ENCODE measurements around the gene AUTS2.
A peak's percentile ranks its signal among the peaks of the same experiment; 100 is the strongest.

Gene AUTS2

GRCh38 chr7:70500261-70500660, 902.0 kb downstream of the AUTS2 start:
- Histone ChIP-seq H4K5ac (ENCODE audit: low read length) (no peak overlapping the region), H2BK5ac (ENCODE audit: low read length) (no peak overlapping the region), H2BK15ac (replicated peaks; ENCODE audit: low read depth) (no peak overlapping the region), H3K56ac (ENCODE audit: low read length) (no peak overlapping the region), H3K4ac (ENCODE audit: low read depth, low read length) (no peak overlapping the region), H3K4me2 (ENCODE audit: low read length) (no peak overlapping the region), H4K8ac (ENCODE audit: low read depth, low read length) (no peak overlapping the region), H3K4me1 (ENCODE audit: control insufficient read depth, low read depth, low read length) (no peaks in the 10 kb centered on the region), H3K79me2 (ENCODE audit: control insufficient read depth, insufficient read depth, low read length) (no peaks in the 10 kb centered on the region), H2AK5ac (ENCODE audit: low read length) (no peak overlapping the region), H3K27ac (ENCODE audit: low read depth, low read length) (no peak overlapping the region), H3K4me3 (ENCODE audit: low read length) (no peak overlapping the region), H3K18ac (ENCODE audit: low read length) (no peak overlapping the region), H3K79me1 (ENCODE audit: low read length) (no peaks in the 10 kb centered on the region), H3K36me3 (ENCODE audit: control insufficient read depth, insufficient read depth, low read length) (no peaks in the 10 kb centered on the region), H2BK120ac (ENCODE audit: low read depth, low read length) (no peak overlapping the region), H3K9ac (ENCODE audit: low read length) (no peak overlapping the region), H3K23ac (ENCODE audit: low read length) (no peak overlapping the region), H3K27me3 (ENCODE audit: insufficient read depth, low read length, poor library complexity) (no peaks in the 10 kb centered on the region)
- DNase-seq, result no peak
- WGBS (ENCODE audit: extremely low coverage, insufficient coverage, low lambda C conversion rate), result no CpG with 5 or more reads among the region's 7 CpGs

- Histone ChIP-seq H3K4me1 (ENCODE audit: control insufficient read depth, low read depth, low read length) (no peaks in the 10 kb centered on the region), H2BK15ac (replicated peaks; ENCODE audit: low read depth) (no peak overlapping the region), H4K5ac (ENCODE audit: low read length) (no peak overlapping the region), H3K36me3 (ENCODE audit: control insufficient read depth, insufficient read depth, low read length) (no peaks in the 10 kb centered on the region), H3K4me3 (ENCODE audit: low read length) (no peak overlapping the region), H3K56ac (ENCODE audit: low read length) (no peak overlapping the region), H2BK120ac (ENCODE audit: low read depth, low read length) (no peak overlapping the region), H3K27me3 (ENCODE audit: insufficient read depth, low read length, poor library complexity) (no peaks in the 10 kb centered on the region), H4K8ac (ENCODE audit: low read depth, low read length) (no peak overlapping the region), H3K27ac (ENCODE audit: low read depth, low read length) (no peak overlapping the region), H3K4ac (ENCODE audit: low read depth, low read length) (no peak overlapping the region), H3K18ac (ENCODE audit: low read length) (no peak overlapping the region), H3K9ac (ENCODE audit: low read length) (no peak overlapping the region), H3K79me1 (ENCODE audit: low read length) (no peaks in the 10 kb centered on the region), H3K23ac (ENCODE audit: low read length) (no peak overlapping the region), H2BK5ac (ENCODE audit: low read length) (no peak overlapping the region), H3K4me2 (ENCODE audit: low read length) (no peak overlapping the region), H2AK5ac (ENCODE audit: low read length) (no peak overlapping the region), H3K79me2 (ENCODE audit: control insufficient read depth, insufficient read depth, low read length) (no peaks in the 10 kb centered on the region)
- no CpG with 5 or more reads among the region's 8 CpGs for WGBS (ENCODE audit: extremely low coverage, insufficient coverage, low lambda C conversion rate)
- DNase-seq, result no peak
Measured at GRCh38 chr7:70502117-70502863, 904.0 kb downstream of the AUTS2 start.

- no peak overlapping the region for H3K4me2 ChIP-seq (ENCODE audit: low read length)
- peaks cover 2% of the 10 kb centered on the region for H3K27me3 ChIP-seq (ENCODE audit: insufficient read depth, low read length, poor library complexity)
- H3K18ac ChIP-seq (ENCODE audit: low read length), result no peak overlapping the region
- H2AK5ac ChIP-seq (ENCODE audit: low read length), result no peak overlapping the region
- H4K8ac ChIP-seq (ENCODE audit: low read depth, low read length), result no peak overlapping the region
- no peak overlapping the region for H3K27ac ChIP-seq (ENCODE audit: low read depth, low read length)
- no peak overlapping the region for H3K4me3 ChIP-seq (ENCODE audit: low read length)
- no peaks in the 10 kb centered on the region for H3K79me1 ChIP-seq (ENCODE audit: low read length)
- H3K4ac ChIP-seq (ENCODE audit: low read depth, low read length), result no peak overlapping the region
- H3K56ac ChIP-seq (ENCODE audit: low read length), result no peak overlapping the region
- no peak overlapping the region for H3K9ac ChIP-seq (ENCODE audit: low read length)
- no peak overlapping the region for H3K23ac ChIP-seq (ENCODE audit: low read length)
- DNase-seq, result no peak
- no peaks in the 10 kb centered on the region for H3K36me3 ChIP-seq (ENCODE audit: control insufficient read depth, insufficient read depth, low read length)
- no peak overlapping the region for H2BK120ac ChIP-seq (ENCODE audit: low read depth, low read length)
- H3K79me2 ChIP-seq (ENCODE audit: control insufficient read depth, insufficient read depth, low read length), result no peaks in the 10 kb centered on the region
- H3K4me1 ChIP-seq (ENCODE audit: control insufficient read depth, low read depth, low read length), result no peaks in the 10 kb centered on the region
- no peak overlapping the region for H2BK15ac ChIP-seq (replicated peaks; ENCODE audit: low read depth)
- WGBS (ENCODE audit: extremely low coverage, insufficient coverage, low lambda C conversion rate), result no CpG with 5 or more reads among the region's 6 CpGs
- H2BK5ac ChIP-seq (ENCODE audit: low read length), result no peak overlapping the region
- H4K5ac ChIP-seq (ENCODE audit: low read length), result no peak overlapping the region
Measured at GRCh38 chr7:70504254-70504653, 906.0 kb downstream of the AUTS2 start.

GRCh38 chr7:70505468-70505867, 907.2 kb downstream of the AUTS2 start:
- H4K5ac ChIP-seq (ENCODE audit: low read length), result no peak overlapping the region
- H3K18ac ChIP-seq (ENCODE audit: low read length), result no peak overlapping the region
- no peak overlapping the region for H3K4ac ChIP-seq (ENCODE audit: low read depth, low read length)
- no peak overlapping the region for H2BK120ac ChIP-seq (ENCODE audit: low read depth, low read length)
- no peaks in the 10 kb centered on the region for H3K79me2 ChIP-seq (ENCODE audit: control insufficient read depth, insufficient read depth, low read length)
- H3K4me3 ChIP-seq (ENCODE audit: low read length), result no peak overlapping the region
- H2BK15ac ChIP-seq (replicated peaks; ENCODE audit: low read depth), result no peak overlapping the region
- H3K27ac ChIP-seq (ENCODE audit: low read depth, low read length), result no peak overlapping the region
- H3K79me1 ChIP-seq (ENCODE audit: low read length), result no peaks in the 10 kb centered on the region
- no peaks in the 10 kb centered on the region for H3K36me3 ChIP-seq (ENCODE audit: control insufficient read depth, insufficient read depth, low read length)
- H3K56ac ChIP-seq (ENCODE audit: low read length), result no peak overlapping the region
- H3K23ac ChIP-seq (ENCODE audit: low read length), result no peak overlapping the region
- no peak for DNase-seq
- WGBS (ENCODE audit: extremely low coverage, insufficient coverage, low lambda C conversion rate), result no CpG with 5 or more reads among the region's 6 CpGs
- no peak overlapping the region for H3K4me2 ChIP-seq (ENCODE audit: low read length)
- no peak overlapping the region for H3K9ac ChIP-seq (ENCODE audit: low read length)
- H4K8ac ChIP-seq (ENCODE audit: low read depth, low read length), result no peak overlapping the region
- no peaks in the 10 kb centered on the region for H3K4me1 ChIP-seq (ENCODE audit: control insufficient read depth, low read depth, low read length)
- peaks cover 2% of the 10 kb centered on the region for H3K27me3 ChIP-seq (ENCODE audit: insufficient read depth, low read length, poor library complexity)
- no peak overlapping the region for H2BK5ac ChIP-seq (ENCODE audit: low read length)
- H2AK5ac ChIP-seq (ENCODE audit: low read length), result no peak overlapping the region

- Histone ChIP-seq H3K4me2 (ENCODE audit: low read length) (no peak overlapping the region), H3K4ac (ENCODE audit: low read depth, low read length) (no peak overlapping the region), H3K4me3 (ENCODE audit: low read length) (no peak overlapping the region), H3K23ac (ENCODE audit: low read length) (no peak overlapping the region), H3K4me1 (ENCODE audit: control insufficient read depth, low read depth, low read length) (no peaks in the 10 kb centered on the region), H2AK5ac (ENCODE audit: low read length) (no peak overlapping the region), H2BK15ac (replicated peaks; ENCODE audit: low read depth) (no peak overlapping the region), H2BK5ac (ENCODE audit: low read length) (no peak overlapping the region), H4K8ac (ENCODE audit: low read depth, low read length) (no peak overlapping the region), H3K9ac (ENCODE audit: low read length) (no peak overlapping the region), H3K79me1 (ENCODE audit: low read length) (no peaks in the 10 kb centered on the region), H3K79me2 (ENCODE audit: control insufficient read depth, insufficient read depth, low read length) (no peaks in the 10 kb centered on the region), H2BK120ac (ENCODE audit: low read depth, low read length) (no peak overlapping the region), H3K56ac (ENCODE audit: low read length) (no peak overlapping the region), H3K27me3 (ENCODE audit: insufficient read depth, low read length, poor library complexity) (peaks cover 2% of the 10 kb centered on the region), H3K27ac (ENCODE audit: low read depth, low read length) (no peak overlapping the region), H3K18ac (ENCODE audit: low read length) (no peak overlapping the region), H4K5ac (ENCODE audit: low read length) (no peak overlapping the region), H3K36me3 (ENCODE audit: control insufficient read depth, insufficient read depth, low read length) (no peaks in the 10 kb centered on the region)
- DNase-seq, result no peak
- WGBS (ENCODE audit: extremely low coverage, insufficient coverage, low lambda C conversion rate), result no CpG with 5 or more reads among the region's 9 CpGs
Measured at GRCh38 chr7:70505886-70506285, 907.6 kb downstream of the AUTS2 start.

GRCh38 chr7:70506434-70506833, 908.2 kb downstream of the AUTS2 start:
- Histone ChIP-seq H2BK120ac (ENCODE audit: low read depth, low read length) (no peak overlapping the region), H3K4ac (ENCODE audit: low read depth, low read length) (no peak overlapping the region), H3K27me3 (ENCODE audit: insufficient read depth, low read length, poor library complexity) (peaks cover 2% of the 10 kb centered on the region), H2BK15ac (replicated peaks; ENCODE audit: low read depth) (no peak overlapping the region), H3K27ac (ENCODE audit: low read depth, low read length) (no peak overlapping the region), H2AK5ac (ENCODE audit: low read length) (no peak overlapping the region), H3K4me3 (ENCODE audit: low read length) (no peak overlapping the region), H3K23ac (ENCODE audit: low read length) (no peak overlapping the region), H2BK5ac (ENCODE audit: low read length) (no peak overlapping the region), H3K79me1 (ENCODE audit: low read length) (no peaks in the 10 kb centered on the region), H3K18ac (ENCODE audit: low read length) (no peak overlapping the region), H3K36me3 (ENCODE audit: control insufficient read depth, insufficient read depth, low read length) (no peaks in the 10 kb centered on the region), H3K4me1 (ENCODE audit: control insufficient read depth, low read depth, low read length) (no peaks in the 10 kb centered on the region), H3K56ac (ENCODE audit: low read length) (no peak overlapping the region), H3K79me2 (ENCODE audit: control insufficient read depth, insufficient read depth, low read length) (no peaks in the 10 kb centered on the region), H3K9ac (ENCODE audit: low read length) (no peak overlapping the region), H3K4me2 (ENCODE audit: low read length) (no peak overlapping the region), H4K5ac (ENCODE audit: low read length) (no peak overlapping the region), H4K8ac (ENCODE audit: low read depth, low read length) (no peak overlapping the region)
- WGBS (ENCODE audit: extremely low coverage, insufficient coverage, low lambda C conversion rate), result no CpG with 5 or more reads among the region's 7 CpGs
- DNase-seq, result peak; percentile 71

All from mesendoderm (in vitro differentiated cells).